Endothelial cell of umbilical vein (primary cell): ENCODE measurements around the gene SERGEF.

Experiments used
- EZH2 ChIP-seq: IDR thresholded peaks from 2 replicates; pipeline ENCODE4 v1.6.1; 2012; ENCODE audit warnings: borderline replicate concordance, low read depth, mild to moderate bottlenecking, moderate library complexity, low read length, inconsistent platforms; ENCODE audit not compliant: severe bottlenecking
- POLR2A ChIP-seq: IDR thresholded peaks from 2 replicates; pipeline ENCODE4 v1.6.1; 2012; ENCODE audit warnings: low read depth, mild to moderate bottlenecking, control low read depth, low read length

DNA sequence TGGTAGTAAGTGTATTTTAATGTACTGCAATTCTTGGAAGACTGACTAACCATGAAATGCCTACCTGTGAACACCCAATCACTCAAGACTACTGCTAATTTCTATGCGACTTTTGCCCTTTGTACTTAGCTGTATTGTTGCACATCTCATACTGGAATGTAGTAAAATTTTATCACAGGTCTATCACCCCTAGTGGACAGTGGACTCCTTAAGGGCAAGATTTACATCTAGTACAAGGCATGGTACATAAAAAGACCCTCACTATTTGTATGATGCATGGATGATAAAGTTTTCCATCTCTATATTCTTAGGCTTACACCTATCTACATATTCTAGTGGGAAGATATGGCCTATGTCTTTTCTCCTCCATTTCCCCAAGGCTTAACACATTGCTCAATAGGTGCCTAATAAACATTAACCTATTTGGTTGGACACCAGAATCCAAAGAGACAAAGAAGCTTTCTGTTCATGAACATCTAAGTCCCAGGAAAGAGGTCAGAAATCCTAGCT, 26.1 kb downstream of the SERGEF start:
- TF ChIP-seq POLR2A (no peak), EZH2 (no peak)
